ENCODE data around the gene CELF1.

Gene CELF1

GRCh38 chr11:47477323-47477722 lies 75.6 kb downstream of the CELF1 start:
- H3K4me1 ChIP-seq (ENCODE audit: control insufficient read depth, insufficient read depth, low read length, poor library complexity, severe bottlenecking), result no peaks in the 10 kb centered on the region
- H3K27ac ChIP-seq (ENCODE audit: insufficient read depth, low read length, poor library complexity, severe bottlenecking), result no peak overlapping the region
- no peak for DNase-seq
- H3K27me3 ChIP-seq (replicated peaks; ENCODE audit: control insufficient read depth, insufficient read depth, low read length, poor library complexity, severe bottlenecking), result no peaks in the 10 kb centered on the region
- no peak overlapping the region for H3K4me3 ChIP-seq (ENCODE audit: insufficient read depth, low read depth, low read length, poor library complexity, severe bottlenecking)
- peaks cover 85% of the 10 kb centered on the region for H3K36me3 ChIP-seq (ENCODE audit: control insufficient read depth, insufficient read depth, low read length)
- no peaks in the 10 kb centered on the region for H3K9me3 ChIP-seq (ENCODE audit: control insufficient read depth, low read length)

GRCh38 chr11:47470671-47471070 lies 82.3 kb downstream of the CELF1 start:
- Histone ChIP-seq H3K9me3 (ENCODE audit: control insufficient read depth, low read length) (no peaks in the 10 kb centered on the region), H3K4me1 (ENCODE audit: control insufficient read depth, insufficient read depth, low read length, poor library complexity, severe bottlenecking) (no peaks in the 10 kb centered on the region), H3K36me3 (ENCODE audit: control insufficient read depth, insufficient read depth, low read length) (peaks cover 85% of the 10 kb centered on the region), H3K27me3 (replicated peaks; ENCODE audit: control insufficient read depth, insufficient read depth, low read length, poor library complexity, severe bottlenecking) (no peaks in the 10 kb centered on the region), H3K4me3 (ENCODE audit: insufficient read depth, low read depth, low read length, poor library complexity, severe bottlenecking) (no peak overlapping the region), H3K27ac (ENCODE audit: insufficient read depth, low read length, poor library complexity, severe bottlenecking) (no peak overlapping the region)
- DNase-seq, result no peak

- Histone ChIP-seq H3K27ac (ENCODE audit: insufficient read depth, low read length, poor library complexity, severe bottlenecking) (no peak overlapping the region), H3K36me3 (ENCODE audit: control insufficient read depth, insufficient read depth, low read length) (peaks cover 85% of the 10 kb centered on the region), H3K4me3 (ENCODE audit: insufficient read depth, low read depth, low read length, poor library complexity, severe bottlenecking) (no peak overlapping the region), H3K4me1 (ENCODE audit: control insufficient read depth, insufficient read depth, low read length, poor library complexity, severe bottlenecking) (no peaks in the 10 kb centered on the region), H3K9me3 (ENCODE audit: control insufficient read depth, low read length) (no peaks in the 10 kb centered on the region), H3K27me3 (replicated peaks; ENCODE audit: control insufficient read depth, insufficient read depth, low read length, poor library complexity, severe bottlenecking) (no peaks in the 10 kb centered on the region)
- no peak for DNase-seq
Measured at GRCh38 chr11:47469361-47470179, 83.4 kb downstream of the CELF1 start.

- DNase-seq, result no peak
- H3K36me3 ChIP-seq (ENCODE audit: control insufficient read depth, insufficient read depth, low read length), result peaks cover 83% of the 10 kb centered on the region
- no peak overlapping the region for H3K4me3 ChIP-seq (ENCODE audit: insufficient read depth, low read depth, low read length, poor library complexity, severe bottlenecking)
- no peaks in the 10 kb centered on the region for H3K27me3 ChIP-seq (replicated peaks; ENCODE audit: control insufficient read depth, insufficient read depth, low read length, poor library complexity, severe bottlenecking)
- no peaks in the 10 kb centered on the region for H3K4me1 ChIP-seq (ENCODE audit: control insufficient read depth, insufficient read depth, low read length, poor library complexity, severe bottlenecking)
- no peak overlapping the region for H3K27ac ChIP-seq (ENCODE audit: insufficient read depth, low read length, poor library complexity, severe bottlenecking)
- H3K9me3 ChIP-seq (ENCODE audit: control insufficient read depth, low read length), result no peaks in the 10 kb centered on the region
Measured at GRCh38 chr11:47468598-47469214, 84.2 kb downstream of the CELF1 start.

- no peak overlapping the region for H3K27ac ChIP-seq (ENCODE audit: insufficient read depth, low read length, poor library complexity, severe bottlenecking)
- H3K36me3 ChIP-seq (ENCODE audit: control insufficient read depth, insufficient read depth, low read length), result peaks cover 70% of the 10 kb centered on the region
- no peaks in the 10 kb centered on the region for H3K4me1 ChIP-seq (ENCODE audit: control insufficient read depth, insufficient read depth, low read length, poor library complexity, severe bottlenecking)
- H3K9me3 ChIP-seq (ENCODE audit: control insufficient read depth, low read length), result no peaks in the 10 kb centered on the region
- no peaks in the 10 kb centered on the region for H3K27me3 ChIP-seq (replicated peaks; ENCODE audit: control insufficient read depth, insufficient read depth, low read length, poor library complexity, severe bottlenecking)
- H3K4me3 ChIP-seq (ENCODE audit: insufficient read depth, low read depth, low read length, poor library complexity, severe bottlenecking), result no peak overlapping the region
- DNase-seq, result no peak
Measured at GRCh38 chr11:47467357-47467756, 85.6 kb downstream of the CELF1 start.

- H3K36me3 ChIP-seq (ENCODE audit: control insufficient read depth, insufficient read depth, low read length), result peaks cover 64% of the 10 kb centered on the region
- no peaks in the 10 kb centered on the region for H3K9me3 ChIP-seq (ENCODE audit: control insufficient read depth, low read length)
- H3K27ac ChIP-seq (ENCODE audit: insufficient read depth, low read length, poor library complexity, severe bottlenecking), result no peak overlapping the region
- no peak overlapping the region for H3K4me3 ChIP-seq (ENCODE audit: insufficient read depth, low read depth, low read length, poor library complexity, severe bottlenecking)
- no peaks in the 10 kb centered on the region for H3K27me3 ChIP-seq (replicated peaks; ENCODE audit: control insufficient read depth, insufficient read depth, low read length, poor library complexity, severe bottlenecking)
- DNase-seq, result no peak
- no peaks in the 10 kb centered on the region for H3K4me1 ChIP-seq (ENCODE audit: control insufficient read depth, insufficient read depth, low read length, poor library complexity, severe bottlenecking)
Measured at GRCh38 chr11:47466701-47467250, 86.2 kb downstream of the CELF1 start.

GRCh38 chr11:47466201-47466600 lies 86.7 kb downstream of the CELF1 start:
- Histone ChIP-seq H3K36me3 (ENCODE audit: control insufficient read depth, insufficient read depth, low read length) (peaks cover 58% of the 10 kb centered on the region), H3K4me3 (ENCODE audit: insufficient read depth, low read depth, low read length, poor library complexity, severe bottlenecking) (no peak overlapping the region), H3K4me1 (ENCODE audit: control insufficient read depth, insufficient read depth, low read length, poor library complexity, severe bottlenecking) (no peaks in the 10 kb centered on the region), H3K27ac (ENCODE audit: insufficient read depth, low read length, poor library complexity, severe bottlenecking) (no peak overlapping the region), H3K27me3 (replicated peaks; ENCODE audit: control insufficient read depth, insufficient read depth, low read length, poor library complexity, severe bottlenecking) (no peaks in the 10 kb centered on the region), H3K9me3 (ENCODE audit: control insufficient read depth, low read length) (no peaks in the 10 kb centered on the region)
- DNase-seq, result no peak

- no peaks in the 10 kb centered on the region for H3K4me1 ChIP-seq (ENCODE audit: control insufficient read depth, insufficient read depth, low read length, poor library complexity, severe bottlenecking)
- no peak overlapping the region for H3K27ac ChIP-seq (ENCODE audit: insufficient read depth, low read length, poor library complexity, severe bottlenecking)
- peaks cover 45% of the 10 kb centered on the region for H3K36me3 ChIP-seq (ENCODE audit: control insufficient read depth, insufficient read depth, low read length)
- no peak for DNase-seq
- no peaks in the 10 kb centered on the region for H3K27me3 ChIP-seq (replicated peaks; ENCODE audit: control insufficient read depth, insufficient read depth, low read length, poor library complexity, severe bottlenecking)
- no peaks in the 10 kb centered on the region for H3K9me3 ChIP-seq (ENCODE audit: control insufficient read depth, low read length)
- no peak overlapping the region for H3K4me3 ChIP-seq (ENCODE audit: insufficient read depth, low read depth, low read length, poor library complexity, severe bottlenecking)
Measured at GRCh38 chr11:47464483-47464882, 88.4 kb downstream of the CELF1 start.

GRCh38 chr11:47461876-47462275 lies 91.1 kb downstream of the CELF1 start:
- H3K27me3 ChIP-seq (replicated peaks; ENCODE audit: control insufficient read depth, insufficient read depth, low read length, poor library complexity, severe bottlenecking), result no peaks in the 10 kb centered on the region
- peaks cover 29% of the 10 kb centered on the region for H3K36me3 ChIP-seq (ENCODE audit: control insufficient read depth, insufficient read depth, low read length)
- H3K9me3 ChIP-seq (ENCODE audit: control insufficient read depth, low read length), result no peaks in the 10 kb centered on the region
- no peak overlapping the region for H3K27ac ChIP-seq (ENCODE audit: insufficient read depth, low read length, poor library complexity, severe bottlenecking)
- H3K4me1 ChIP-seq (ENCODE audit: control insufficient read depth, insufficient read depth, low read length, poor library complexity, severe bottlenecking), result no peaks in the 10 kb centered on the region
- no peak for DNase-seq
- H3K4me3 ChIP-seq (ENCODE audit: insufficient read depth, low read depth, low read length, poor library complexity, severe bottlenecking), result no peak overlapping the region

- H3K36me3 ChIP-seq (ENCODE audit: control insufficient read depth, insufficient read depth, low read length), result peaks cover 22% of the 10 kb centered on the region
- no peak overlapping the region for H3K27ac ChIP-seq (ENCODE audit: insufficient read depth, low read length, poor library complexity, severe bottlenecking)
- no peaks in the 10 kb centered on the region for H3K4me1 ChIP-seq (ENCODE audit: control insufficient read depth, insufficient read depth, low read length, poor library complexity, severe bottlenecking)
- H3K9me3 ChIP-seq (ENCODE audit: control insufficient read depth, low read length), result no peaks in the 10 kb centered on the region
- H3K27me3 ChIP-seq (replicated peaks; ENCODE audit: control insufficient read depth, insufficient read depth, low read length, poor library complexity, severe bottlenecking), result no peaks in the 10 kb centered on the region
- no peak overlapping the region for H3K4me3 ChIP-seq (ENCODE audit: insufficient read depth, low read depth, low read length, poor library complexity, severe bottlenecking)
- no peak for DNase-seq
Measured at GRCh38 chr11:47460571-47461235, 92.2 kb downstream of the CELF1 start.
